ENCODE measurements around the gene LNPEP. TPM values are rescaled to one million over a fixed set of nuclear protein-coding genes. Genes with fewer than 3 reads are reported as not detected.

Gene LNPEP
- total RNA-seq, 1 experiment from 2014 or later, result 6.4 TPM

DNA sequence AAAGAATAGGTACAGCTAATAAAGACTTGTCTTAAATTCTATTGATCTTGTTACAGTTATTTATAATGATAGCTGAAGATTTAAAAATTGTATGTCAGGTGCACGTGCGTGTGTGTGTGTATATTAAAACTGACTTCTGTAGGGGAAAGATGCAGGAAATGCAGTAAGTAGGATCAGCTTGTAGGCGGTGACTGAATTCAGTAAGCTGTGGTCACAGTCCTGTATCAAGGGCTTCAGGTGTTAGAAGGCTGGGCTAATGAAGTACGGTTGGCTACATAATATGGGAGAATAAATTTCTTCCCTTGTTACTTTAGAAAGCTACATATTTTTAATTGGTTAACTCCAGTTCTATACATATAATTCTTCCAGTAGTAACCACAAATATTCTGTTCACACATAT lies 54.2 kb downstream of the LNPEP start:
- Mint-ChIP-seq H3K36me3 (peaks cover 4% of the 10 kb centered on the region; the same call in 1 of the 2 replicates), H3K4me3 (no peak overlapping the region), H3K27ac (no peak overlapping the region), H3K9me3 (peaks cover 9% of the 10 kb centered on the region), H3K4me1 (peaks cover 6% of the 10 kb centered on the region; the same call in 1 of the 2 replicates), H3K27me3 (ENCODE audit: low read depth) (no peaks in the 10 kb centered on the region)
- CTCF ChIA-PET, result no interaction called here
- POLR2A ChIA-PET, result no interaction called here
- no peak for ATAC-seq
- TF ChIP-seq, protein P1, sequence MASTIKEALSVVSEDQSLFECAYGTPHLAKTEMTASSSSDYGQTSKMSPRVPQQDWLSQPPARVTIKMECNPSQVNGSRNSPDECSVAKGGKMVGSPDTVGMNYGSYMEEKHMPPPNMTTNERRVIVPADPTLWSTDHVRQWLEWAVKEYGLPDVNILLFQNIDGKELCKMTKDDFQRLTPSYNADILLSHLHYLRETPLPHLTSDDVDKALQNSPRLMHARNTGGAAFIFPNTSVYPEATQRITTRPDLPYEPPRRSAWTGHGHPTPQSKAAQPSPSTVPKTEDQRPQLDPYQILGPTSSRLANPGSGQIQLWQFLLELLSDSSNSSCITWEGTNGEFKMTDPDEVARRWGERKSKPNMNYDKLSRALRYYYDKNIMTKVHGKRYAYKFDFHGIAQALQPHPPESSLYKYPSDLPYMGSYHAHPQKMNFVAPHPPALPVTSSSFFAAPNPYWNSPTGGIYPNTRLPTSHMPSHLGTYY (CRISPR knock-in tag; IDR thresholded peaks at IDR 0.05), result no peak
- TF ChIP-seq ATF2 (CRISPR knock-in tag; IDR thresholded peaks at IDR 0.05; ENCODE audit: borderline replicate concordance, low read depth) (no peak), ATF6 (CRISPR knock-in tag; IDR thresholded peaks at IDR 0.05) (no peak), HMGA2 (CRISPR knock-in tag; IDR thresholded peaks at IDR 0.05) (no peak), JUN (CRISPR knock-in tag; IDR thresholded peaks at IDR 0.05) (no peak), ETV6 (CRISPR knock-in tag; IDR thresholded peaks at IDR 0.05) (no peak), CREM (CRISPR knock-in tag; IDR thresholded peaks at IDR 0.05) (no peak), TEAD1 (CRISPR knock-in tag; IDR thresholded peaks at IDR 0.05) (no peak), ZNF671 (CRISPR knock-in tag; IDR thresholded peaks at IDR 0.05) (no peak), ZNF232 (CRISPR knock-in tag; IDR thresholded peaks at IDR 0.05) (no peak), PRRX2 (CRISPR knock-in tag; IDR thresholded peaks at IDR 0.05) (no peak)
- TF ChIP-seq, protein P2, sequence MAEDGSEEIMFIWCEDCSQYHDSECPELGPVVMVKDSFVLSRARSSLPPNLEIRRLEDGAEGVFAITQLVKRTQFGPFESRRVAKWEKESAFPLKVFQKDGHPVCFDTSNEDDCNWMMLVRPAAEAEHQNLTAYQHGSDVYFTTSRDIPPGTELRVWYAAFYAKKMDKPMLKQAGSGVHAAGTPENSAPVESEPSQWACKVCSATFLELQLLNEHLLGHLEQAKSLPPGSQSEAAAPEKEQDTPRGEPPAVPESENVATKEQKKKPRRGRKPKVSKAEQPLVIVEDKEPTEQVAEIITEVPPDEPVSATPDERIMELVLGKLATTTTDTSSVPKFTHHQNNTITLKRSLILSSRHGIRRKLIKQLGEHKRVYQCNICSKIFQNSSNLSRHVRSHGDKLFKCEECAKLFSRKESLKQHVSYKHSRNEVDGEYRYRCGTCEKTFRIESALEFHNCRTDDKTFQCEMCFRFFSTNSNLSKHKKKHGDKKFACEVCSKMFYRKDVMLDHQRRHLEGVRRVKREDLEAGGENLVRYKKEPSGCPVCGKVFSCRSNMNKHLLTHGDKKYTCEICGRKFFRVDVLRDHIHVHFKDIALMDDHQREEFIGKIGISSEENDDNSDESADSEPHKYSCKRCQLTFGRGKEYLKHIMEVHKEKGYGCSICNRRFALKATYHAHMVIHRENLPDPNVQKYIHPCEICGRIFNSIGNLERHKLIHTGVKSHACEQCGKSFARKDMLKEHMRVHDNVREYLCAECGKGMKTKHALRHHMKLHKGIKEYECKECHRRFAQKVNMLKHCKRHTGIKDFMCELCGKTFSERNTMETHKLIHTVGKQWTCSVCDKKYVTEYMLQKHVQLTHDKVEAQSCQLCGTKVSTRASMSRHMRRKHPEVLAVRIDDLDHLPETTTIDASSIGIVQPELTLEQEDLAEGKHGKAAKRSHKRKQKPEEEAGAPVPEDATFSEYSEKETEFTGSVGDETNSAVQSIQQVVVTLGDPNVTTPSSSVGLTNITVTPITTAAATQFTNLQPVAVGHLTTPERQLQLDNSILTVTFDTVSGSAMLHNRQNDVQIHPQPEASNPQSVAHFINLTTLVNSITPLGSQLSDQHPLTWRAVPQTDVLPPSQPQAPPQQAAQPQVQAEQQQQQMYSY (CRISPR knock-in tag; IDR thresholded peaks at IDR 0.05), result no peak
- no peak for DNase-seq (ENCODE audit: low spot score)

GRCh38 chr5:96991708-96992107 lies 55.8 kb downstream of the LNPEP start:
- Mint-ChIP-seq H3K27ac (no peak overlapping the region), H3K9me3 (peaks cover 9% of the 10 kb centered on the region), H3K4me1 (peaks cover 6% of the 10 kb centered on the region; the same call in 1 of the 2 replicates), H3K36me3 (peaks cover 4% of the 10 kb centered on the region; the same call in 1 of the 2 replicates), H3K27me3 (ENCODE audit: low read depth) (no peaks in the 10 kb centered on the region), H3K4me3 (no peak overlapping the region)
- ChIA-PET CTCF (no interaction called here), POLR2A (no interaction called here)
- ATAC-seq (no peak), DNase-seq (ENCODE audit: low spot score) (no peak)
- TF ChIP-seq EMX1 (CRISPR knock-in tag; IDR thresholded peaks at IDR 0.05) (no peak), OVOL2 (CRISPR knock-in tag; IDR thresholded peaks at IDR 0.05; ENCODE audit: borderline replicate concordance) (no peak), NFE2L1 (CRISPR knock-in tag; IDR thresholded peaks at IDR 0.05) (no peak), ZMAT4 (CRISPR knock-in tag; IDR thresholded peaks at IDR 0.05) (no peak), JUN (CRISPR knock-in tag; IDR thresholded peaks at IDR 0.05) (no peak), ATF6 (CRISPR knock-in tag; IDR thresholded peaks at IDR 0.05) (no peak), ZNF396 (CRISPR knock-in tag; IDR thresholded peaks at IDR 0.05; ENCODE audit: borderline replicate concordance) (no peak)
- TF ChIP-seq, protein P2 (CRISPR knock-in tag; IDR thresholded peaks at IDR 0.05), result no peak
- TF ChIP-seq, protein P3, sequence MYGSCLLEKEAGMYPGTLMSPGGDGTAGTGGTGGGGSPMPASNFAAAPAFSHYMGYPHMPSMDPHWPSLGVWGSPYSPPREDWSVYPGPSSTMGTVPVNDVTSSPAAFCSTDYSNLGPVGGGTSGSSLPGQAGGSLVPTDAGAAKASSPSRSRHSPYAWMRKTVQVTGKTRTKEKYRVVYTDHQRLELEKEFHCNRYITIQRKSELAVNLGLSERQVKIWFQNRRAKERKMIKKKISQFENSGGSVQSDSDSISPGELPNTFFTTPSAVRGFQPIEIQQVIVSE (CRISPR knock-in tag; IDR thresholded peaks at IDR 0.05; ENCODE audit: borderline replicate concordance), result no peak
- TF ChIP-seq, protein P4, sequence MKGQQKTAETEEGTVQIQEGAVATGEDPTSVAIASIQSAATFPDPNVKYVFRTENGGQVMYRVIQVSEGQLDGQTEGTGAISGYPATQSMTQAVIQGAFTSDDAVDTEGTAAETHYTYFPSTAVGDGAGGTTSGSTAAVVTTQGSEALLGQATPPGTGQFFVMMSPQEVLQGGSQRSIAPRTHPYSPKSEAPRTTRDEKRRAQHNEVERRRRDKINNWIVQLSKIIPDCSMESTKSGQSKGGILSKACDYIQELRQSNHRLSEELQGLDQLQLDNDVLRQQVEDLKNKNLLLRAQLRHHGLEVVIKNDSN (CRISPR knock-in tag; IDR thresholded peaks at IDR 0.05), result no peak

Measured in WTC11 (cell line).